HepG2 (cell line): ENCODE results near the gene MIER2.

Experiments
- CSRNP1 ChIP-seq: sonication (generic); formaldehyde crosslinking; IDR thresholded peaks from 2 replicates; pipeline ENCODE4 v1.8.1; 2023; ENCODE audit warnings: mild to moderate bottlenecking, missing genetic modification reagents
- E2F1 ChIP-seq: sonication (generic); formaldehyde crosslinking; IDR thresholded peaks from 2 replicates; pipeline ENCODE4 v1.5.0; 2020; ENCODE audit warnings: missing genetic modification reagents
- ELF3 ChIP-seq: IDR thresholded peaks from 2 replicates; pipeline ENCODE4 v1.6.1; 2016; ENCODE audit warnings: missing genetic modification reagents, missing compliant biosample characterization
- FOXK2 ChIP-seq: fragments of 450-650 bp; IDR thresholded peaks from 2 replicates; pipeline ENCODE4 v1.6.1; 2016
- HCFC1 ChIP-seq: fragments of 150-350 bp; IDR thresholded peaks from 2 replicates; pipeline ENCODE4 v1.6.1; 2014; ENCODE audit warnings: low read depth, low read length
- NFATC3 ChIP-seq: sonication (generic); formaldehyde crosslinking; IDR thresholded peaks from 2 replicates; pipeline ENCODE4 v1.5.1; 2020; ENCODE audit warnings: mild to moderate bottlenecking, missing genetic modification reagents
- PBX2 ChIP-seq: IDR thresholded peaks from 2 replicates; pipeline ENCODE4 v1.6.1; 2016; ENCODE audit warnings: control low read depth
- POLR2AphosphoS2 ChIP-seq: IDR thresholded peaks from 2 replicates; pipeline ENCODE4 v1.6.1; 2011; ENCODE audit warnings: low read depth, low read length, improper control_type of control experiment
- RBFOX2 ChIP-seq: fragments of 200-400 bp; formaldehyde crosslinking; IDR thresholded peaks from 2 replicates; pipeline ENCODE4 v1.6.1; 2017; ENCODE audit warnings: low read depth, mild to moderate bottlenecking, low read length
- SIN3B ChIP-seq: fragments of 150-350 bp; IDR thresholded peaks from 2 replicates; pipeline ENCODE4 v1.6.1; 2014; ENCODE audit warnings: low read length
- TBL1XR1 ChIP-seq: fragments of 150-350 bp; IDR thresholded peaks from 2 replicates; pipeline ENCODE4 v1.6.1; 2014; ENCODE audit warnings: borderline replicate concordance, low read length; ENCODE audit not compliant: partially characterized antibody

- TF ChIP-seq TBL1XR1 (no peak), CSRNP1 (CRISPR knock-in tag) (no peak), NFATC3 (CRISPR knock-in tag) (no peak), SIN3B (no peak), E2F1 (CRISPR knock-in tag) (no peak), POLR2AphosphoS2 (no peak), HCFC1 (no peak), PBX2 (CRISPR knock-in tag) (no peak), RBFOX2 (no peak), ELF3 (CRISPR knock-in tag) (no peak), FOXK2 (no peak)
Observed at GRCh38 chr19:384799-385169, 40.2 kb upstream of the MIER2 start.
